Skin epidermis (tissue), 12 donors: ENCODE measurements around the gene TMEM204.
"Not testable (repeated sequence)": the region's sequence is repeated elsewhere in the genome, so short reads cannot be mapped to it uniquely, and the experiment has no call there.

Experiments
- H3K27ac ChIP-seq, 21 experiments: fragments of 200-600 bp; sonication (generic) in 11 of 21; one replicate each; pipeline ENCODE4 v1.5.0; 2020; ENCODE audit warnings: mild to moderate bottlenecking in 3 of 21, inconsistent platforms in 2 of 21, moderate library complexity in 2 of 21
- H3K4me3 ChIP-seq, 7 experiments: fragments of 200-600 bp; sonication (generic) in 2 of 7; one replicate each; pipeline ENCODE4 v1.5.0; 2020; ENCODE audit warnings: inconsistent platforms in 2 of 7, mild to moderate bottlenecking in 2 of 7, moderate library complexity in 1 of 7

Gene TMEM204

DNA sequence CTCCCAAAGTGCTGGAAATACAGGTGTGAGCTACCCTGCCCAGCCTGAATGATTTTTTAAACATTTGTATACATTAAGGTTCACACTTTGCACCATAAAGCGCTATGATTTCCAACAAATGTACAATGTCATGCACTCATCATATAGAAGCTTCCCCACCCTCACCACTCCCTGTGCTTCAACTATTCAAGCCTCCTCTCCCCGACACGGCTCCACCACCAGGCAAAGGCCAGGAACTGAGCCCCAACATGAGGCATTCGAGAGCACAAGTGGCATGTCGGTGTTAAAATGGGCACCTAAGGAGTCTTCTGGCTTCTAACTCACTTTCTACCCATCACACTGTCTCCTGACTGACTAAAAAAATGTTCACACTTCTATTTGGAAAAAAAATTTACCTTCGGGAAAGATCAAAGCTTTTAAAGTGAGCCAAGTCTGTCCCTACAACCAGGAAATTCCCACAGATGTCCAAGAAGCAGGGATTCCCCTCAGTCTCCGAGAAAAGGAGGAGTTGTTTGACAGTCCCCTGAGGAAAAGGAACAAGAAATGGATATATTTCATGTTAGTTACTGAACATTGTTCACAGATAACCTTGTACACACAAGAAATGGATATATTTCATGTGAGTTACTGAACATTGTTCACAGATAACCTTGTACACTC lies 37.7 kb downstream of the TMEM204 start:
- Histone ChIP-seq H3K4me3 (no peak overlapping the region), H3K27ac (no peak overlapping the region)

GRCh38 chr16:1572673-1573072 lies 39.2 kb downstream of the TMEM204 start:
- Histone ChIP-seq H3K4me3 (no peak overlapping the region), H3K27ac (no peak overlapping the region)

DNA sequence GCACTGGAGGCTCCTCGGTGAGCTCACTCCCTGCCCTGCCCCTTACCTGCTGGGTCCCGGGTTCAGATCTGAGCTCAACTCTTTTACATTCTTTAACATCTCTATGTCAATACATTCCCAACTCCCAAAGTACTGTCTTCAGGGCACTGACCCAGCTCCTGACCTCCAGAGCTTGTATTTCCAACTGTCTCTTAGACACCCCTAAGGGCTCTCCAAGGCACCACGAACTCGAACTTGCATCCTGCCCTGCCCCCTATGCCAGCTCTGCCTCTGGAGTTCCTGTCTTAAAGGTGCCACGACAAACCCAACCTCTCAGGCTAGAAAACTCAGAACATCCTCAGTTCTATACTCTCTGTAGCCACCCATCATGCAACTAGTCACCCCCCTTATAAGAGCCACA lies 39.8 kb downstream of the TMEM204 start:
- Histone ChIP-seq H3K4me3 (no peak overlapping the region), H3K27ac (no peak overlapping the region)

GRCh38 chr16:1575578-1575977 lies 42.1 kb downstream of the TMEM204 start:
- H3K4me3 ChIP-seq = no peak overlapping the region
- H3K27ac ChIP-seq = no peak overlapping the region

DNA sequence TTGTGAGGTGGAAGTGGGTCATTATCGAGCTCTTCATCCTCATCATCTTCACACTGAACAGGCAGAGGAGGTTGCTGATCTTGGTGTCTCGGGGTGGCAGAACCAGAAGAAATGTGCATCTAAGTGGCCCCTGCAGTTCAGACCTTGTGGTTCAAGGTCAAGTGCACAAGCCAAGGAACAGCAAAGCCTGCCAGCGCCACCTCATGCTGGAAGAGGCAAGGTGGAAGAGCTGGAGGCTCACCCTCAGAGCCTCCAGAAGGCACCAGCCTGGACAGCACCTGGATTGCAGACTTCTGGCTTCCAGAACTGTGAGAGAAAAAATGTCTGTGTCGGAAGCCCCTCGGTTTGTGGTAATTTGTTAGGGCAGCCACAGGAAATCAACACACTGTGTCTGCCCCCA lies 45.7 kb downstream of the TMEM204 start:
- no peak overlapping the region for H3K4me3 ChIP-seq
- H3K27ac ChIP-seq = no peak overlapping the region

GRCh38 chr16:1580256-1580655 lies 46.8 kb downstream of the TMEM204 start:
- no peak overlapping the region for H3K4me3 ChIP-seq

DNA sequence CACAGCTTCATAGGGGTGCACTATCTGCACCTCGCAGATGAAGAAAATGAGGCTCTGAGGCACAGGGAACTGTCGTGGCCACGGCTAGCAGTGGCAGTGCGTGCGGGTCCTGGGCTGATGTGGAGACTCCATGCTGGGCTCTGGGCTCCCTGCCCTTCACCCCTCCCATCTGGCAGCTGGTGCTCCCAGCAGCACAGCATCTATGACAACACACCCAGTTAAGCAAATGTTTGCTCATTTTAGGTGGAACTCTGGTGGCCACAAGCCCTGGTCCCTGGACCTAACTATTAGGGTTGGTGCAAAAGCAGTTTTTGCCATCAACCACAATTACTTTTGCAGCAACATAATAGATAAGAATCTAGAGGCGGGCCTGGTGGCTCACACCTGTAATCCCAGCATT lies 47.5 kb downstream of the TMEM204 start:
- H3K4me3 ChIP-seq = no peak overlapping the region
- no peak overlapping the region for H3K27ac ChIP-seq

More at GRCh38 chr16:1580256-1580655, 46.8 kb downstream of the TMEM204 start:
- no peak overlapping the region for H3K27ac ChIP-seq

DNA sequence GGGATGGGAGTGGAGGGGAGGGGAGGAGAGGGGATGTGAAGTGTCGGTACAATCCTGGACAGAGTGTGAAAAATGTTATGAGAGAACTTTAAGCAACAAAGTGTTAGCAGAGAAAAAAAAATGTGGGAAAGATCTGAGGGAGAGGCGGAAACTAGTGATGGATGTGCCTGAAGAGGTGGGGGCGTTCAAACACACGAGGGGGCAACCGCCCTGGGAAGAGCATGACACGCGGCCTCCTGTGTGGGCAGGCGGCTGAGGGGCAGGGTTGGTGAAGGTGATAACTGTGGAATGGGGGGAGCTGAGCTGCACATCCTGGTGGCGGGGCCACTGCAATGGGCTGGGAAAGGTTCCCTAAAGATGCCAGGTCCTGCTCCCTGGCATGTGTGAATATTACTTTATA lies 48.3 kb downstream of the TMEM204 start:
- H3K27ac ChIP-seq = no peak overlapping the region
- H3K4me3 ChIP-seq = no peak overlapping the region

DNA sequence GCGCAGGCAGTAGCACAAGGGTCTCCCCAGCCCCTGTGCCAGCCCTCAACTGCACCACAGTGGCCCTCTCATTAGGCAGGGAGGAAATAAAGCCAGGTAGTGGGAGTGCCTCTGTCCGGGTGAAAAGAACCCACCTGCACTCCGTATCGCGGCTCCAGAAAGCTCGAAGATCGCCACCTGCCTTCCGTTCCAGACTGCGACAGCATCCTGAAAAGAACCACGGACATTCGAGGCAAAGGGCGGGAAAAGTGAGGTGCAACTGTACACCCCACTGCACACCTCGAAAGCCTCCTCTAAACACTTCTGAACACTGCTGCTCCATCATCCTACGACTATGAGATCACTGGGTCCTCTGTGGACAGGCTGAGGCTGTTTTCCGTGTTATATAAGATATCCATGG lies 49.7 kb downstream of the TMEM204 start:
- Histone ChIP-seq H3K27ac (no peak overlapping the region), H3K4me3 (no peak overlapping the region)

DNA sequence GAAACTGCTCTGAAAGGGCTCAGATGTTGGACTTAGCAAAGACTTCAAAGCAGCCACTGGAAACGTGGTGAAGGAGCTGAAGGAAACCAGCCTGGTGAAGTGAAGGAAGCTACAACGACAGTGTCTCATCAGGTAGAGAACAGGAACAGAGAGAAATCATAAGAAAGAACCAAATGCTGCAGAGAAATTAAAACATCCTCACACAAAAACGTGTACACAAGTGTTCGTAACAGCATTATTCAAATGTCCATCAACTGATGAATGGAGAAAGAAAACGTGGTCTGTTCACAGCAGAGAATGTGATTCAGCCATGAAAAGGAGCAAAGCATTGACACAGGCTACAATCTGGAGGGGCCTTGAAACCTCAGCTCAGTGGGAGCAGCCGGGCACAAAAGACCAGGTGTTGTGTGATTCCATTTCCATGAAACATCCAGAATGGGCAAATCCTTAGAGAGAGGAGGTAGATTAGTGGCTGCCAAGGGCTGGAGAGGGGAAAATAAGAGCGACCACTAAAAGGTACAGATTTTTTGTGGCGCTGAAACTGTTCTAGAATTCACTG lies 51.5 kb downstream of the TMEM204 start:
- H3K27ac ChIP-seq = no peak overlapping the region
- no peak overlapping the region for H3K4me3 ChIP-seq

- no peak overlapping the region for H3K27ac ChIP-seq
- H3K4me3 ChIP-seq = no peak overlapping the region
Measured at GRCh38 chr16:1590366-1590765, 56.9 kb downstream of the TMEM204 start.

DNA sequence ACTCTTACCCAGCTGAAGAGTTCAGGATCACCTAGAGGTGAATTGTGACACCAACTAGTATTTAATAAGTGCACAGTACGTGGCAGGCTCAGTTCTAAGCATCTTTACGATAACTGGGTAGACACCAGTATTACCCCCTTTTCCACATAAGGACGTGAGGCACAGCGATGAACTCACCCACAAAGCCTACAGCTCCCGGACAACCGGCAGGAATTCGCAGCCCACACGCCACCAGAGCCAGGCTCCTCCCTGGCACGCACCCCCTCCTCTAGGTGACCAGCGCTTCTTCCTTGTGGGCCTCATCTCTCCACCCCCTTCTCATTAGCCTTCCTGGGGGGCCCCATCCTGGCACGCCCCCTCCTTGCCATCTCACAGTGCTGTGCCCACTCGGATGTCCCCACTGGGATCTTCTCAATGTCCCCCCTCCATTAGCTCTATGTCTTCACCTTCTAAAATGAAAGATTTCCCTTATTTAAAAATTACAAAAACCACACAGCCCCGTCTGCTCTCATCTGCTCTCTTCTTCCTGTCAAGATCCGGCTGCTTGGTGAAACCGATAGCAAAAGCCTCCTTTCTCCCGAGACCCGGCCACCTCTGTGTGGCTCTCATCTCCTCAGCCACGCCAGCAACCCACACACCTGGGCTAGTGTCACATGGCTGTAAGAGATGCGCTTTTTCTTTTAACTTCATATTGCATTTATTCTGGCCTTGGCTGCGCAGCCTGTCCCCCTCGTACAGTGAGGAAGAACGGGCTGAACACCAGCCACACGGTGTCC lies 57.7 kb downstream of the TMEM204 start:
- no peak overlapping the region for H3K4me3 ChIP-seq
- H3K27ac ChIP-seq = no peak overlapping the region

GRCh38 chr16:1592446-1592845 lies 59.0 kb downstream of the TMEM204 start:
- Histone ChIP-seq H3K4me3 (no peak overlapping the region), H3K27ac (no peak overlapping the region)

DNA sequence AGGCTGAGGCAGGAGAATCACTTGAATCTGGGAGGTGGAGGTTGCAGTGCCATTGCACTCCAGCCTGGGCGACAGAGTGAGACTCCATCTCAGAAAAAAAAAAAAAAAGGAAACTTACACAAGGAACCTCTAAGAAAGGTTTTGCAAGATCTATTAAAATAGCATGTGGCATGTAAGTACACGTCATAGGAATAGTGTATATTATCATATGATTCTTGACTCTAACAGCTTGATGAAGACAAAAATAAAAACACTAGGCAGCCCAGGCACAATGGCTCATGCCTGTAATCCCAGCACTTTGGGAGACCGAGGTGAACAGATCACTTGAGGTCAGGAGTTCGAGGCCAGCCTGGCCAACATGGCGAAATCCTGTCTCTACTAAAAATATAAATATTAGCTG lies 62.0 kb downstream of the TMEM204 start:
- not testable (repeated sequence) for H3K27ac ChIP-seq

GRCh38 chr16:1596516-1596915 lies 63.0 kb downstream of the TMEM204 start:
- no peak overlapping the region for H3K4me3 ChIP-seq
- no peak overlapping the region for H3K27ac ChIP-seq

More for the DNA sequence above, 62.0 kb downstream of the TMEM204 start:
- not testable (repeated sequence) for H3K4me3 ChIP-seq

- Histone ChIP-seq H3K27ac (no peak overlapping the region), H3K4me3 (no peak overlapping the region)
Measured at GRCh38 chr16:1597154-1597553, 63.7 kb downstream of the TMEM204 start.

DNA sequence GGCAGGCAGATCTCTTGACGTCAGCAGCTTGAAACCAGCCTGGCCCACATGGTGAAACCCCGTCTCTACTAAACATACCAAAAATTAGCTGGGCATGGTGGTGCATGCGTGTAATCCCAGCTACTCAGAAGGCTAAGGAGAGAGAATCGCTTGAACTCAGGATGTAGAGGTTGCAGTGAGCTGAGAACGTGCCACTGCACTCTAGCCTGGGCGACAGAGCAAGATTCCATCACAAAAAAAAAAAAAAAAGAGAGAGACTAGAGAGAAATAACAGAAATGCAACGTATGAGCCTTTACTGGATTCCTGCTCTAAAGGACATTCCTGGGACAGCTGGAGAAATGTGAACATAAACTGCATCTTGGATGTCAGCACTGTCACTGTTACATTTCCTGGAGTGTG lies 67.6 kb downstream of the TMEM204 start:
- H3K27ac ChIP-seq = no peak overlapping the region
- H3K4me3 ChIP-seq = no peak overlapping the region

DNA sequence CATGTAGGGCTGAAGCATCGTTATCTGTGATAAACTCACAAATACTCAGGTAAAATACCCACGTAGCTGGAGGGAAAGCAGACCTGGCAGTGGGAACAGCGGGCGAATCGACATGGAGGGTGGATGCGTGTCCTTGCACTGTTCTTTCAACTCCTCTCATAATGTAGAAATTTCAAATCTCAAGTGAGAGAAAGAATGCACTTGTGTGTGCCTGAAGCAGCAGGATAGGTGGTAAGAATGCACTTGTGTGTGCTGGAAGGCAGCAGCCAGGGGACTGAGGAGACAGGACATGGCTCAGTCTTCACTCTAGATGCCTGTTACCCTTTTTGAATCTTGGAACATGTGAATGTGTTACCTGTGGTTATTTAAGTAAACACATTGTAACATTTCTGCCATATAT lies 68.0 kb downstream of the TMEM204 start:
- no peak overlapping the region for H3K27ac ChIP-seq
- H3K4me3 ChIP-seq = no peak overlapping the region

DNA sequence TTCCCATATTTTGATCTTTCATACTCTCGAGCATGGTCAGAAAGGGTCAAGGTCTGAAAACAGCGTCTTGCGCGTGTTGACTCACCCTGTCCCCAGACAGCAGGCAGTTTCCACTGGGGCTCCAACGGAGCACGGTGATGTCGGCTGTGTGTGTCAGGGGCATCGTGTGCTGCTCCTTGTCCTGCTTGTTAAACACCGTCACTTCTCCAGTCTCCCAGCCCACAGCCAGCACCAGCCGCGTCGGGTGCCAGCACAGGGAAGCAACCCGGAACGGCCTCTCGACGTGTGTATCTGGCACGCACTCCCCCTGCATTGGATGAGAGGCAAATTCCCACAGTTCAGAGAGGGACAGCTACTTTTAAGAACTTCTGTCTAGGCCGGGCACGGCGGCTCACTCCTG lies 68.8 kb downstream of the TMEM204 start:
- Histone ChIP-seq H3K27ac (no peak overlapping the region), H3K4me3 (no peak overlapping the region)
